Neural progenitor cell (in vitro differentiated cells): ENCODE data around the gene ETV7. TPM values are rescaled to one million over a fixed set of nuclear protein-coding genes. Genes with fewer than 3 reads are reported as not detected.

Experiments
- DNase-seq: peaks from one replicate; pipeline ENCODE4 v3.0.0-alpha.2; 2016; ENCODE audit warnings: low spot score
- H2AFZ ChIP-seq: fragments of 200-600 bp; sonication (generic); replicated peaks from 2 replicates; pipeline ENCODE4 v1.6.1; 2016; ENCODE audit warnings: antibody characterized with exemption
- H3F3A ChIP-seq: fragments of 200-600 bp; sonication (generic); 2 replicates; pipeline ENCODE4 v1.6.1; 2016; ENCODE audit warnings: antibody characterized with exemption, low read depth
- H3K27ac ChIP-seq: fragments of 200-600 bp; sonication (generic); 2 replicates; pipeline ENCODE4 v1.5.1; 2016; ENCODE audit warnings: mild to moderate bottlenecking
- H3K27me3 ChIP-seq: fragments of 200-600 bp; sonication (generic); 2 replicates; pipeline ENCODE4 v1.6.1; 2016; ENCODE audit warnings: mild to moderate bottlenecking, moderate library complexity
- H3K36me3 ChIP-seq: fragments of 200-600 bp; sonication (generic); 2 replicates; pipeline ENCODE4 v1.5.1; 2016
- H3K4me1 ChIP-seq: fragments of 200-600 bp; sonication (generic); 2 replicates; pipeline ENCODE4 v1.6.1; 2016; ENCODE audit warnings: mixed run types
- H3K4me2 ChIP-seq: fragments of 200-600 bp; sonication (generic); 2 replicates; pipeline ENCODE4 v1.6.1; 2016
- H3K4me3 ChIP-seq: fragments of 200-600 bp; sonication (generic); 2 replicates; pipeline ENCODE4 v1.5.1; 2016
- H3K79me2 ChIP-seq: fragments of 200-600 bp; sonication (generic); 2 replicates; pipeline ENCODE4 v1.6.1; 2016; ENCODE audit warnings: low read depth
- H3K9ac ChIP-seq: fragments of 200-600 bp; sonication (generic); 2 replicates; pipeline ENCODE4 v1.6.1; 2016
- H3K9me3 ChIP-seq: fragments of 200-600 bp; sonication (generic); 2 replicates; pipeline ENCODE4 v1.5.1; 2016; ENCODE audit warnings: low read depth
- H4K20me1 ChIP-seq: fragments of 200-600 bp; sonication (generic); 2 replicates; pipeline ENCODE4 v1.6.1; 2016; ENCODE audit warnings: low read depth
- H3K27ac Mint-ChIP-seq: 3 replicates; pipeline ENCODE4 v1.8.0; 2021; ENCODE audit warnings: mixed read lengths
- H3K27me3 Mint-ChIP-seq: 2 replicates; pipeline ENCODE4 v1.8.0; 2022; ENCODE audit warnings: low read depth, mild to moderate bottlenecking, inconsistent platforms, moderate library complexity, mixed read lengths; ENCODE audit not compliant: insufficient read depth
- H3K36me3 Mint-ChIP-seq: 3 replicates; pipeline ENCODE4 v1.8.0; 2021; ENCODE audit warnings: mixed read lengths
- H3K4me1 Mint-ChIP-seq: 3 replicates; pipeline ENCODE4 v1.8.0; 2021; ENCODE audit warnings: mixed read lengths
- H3K4me3 Mint-ChIP-seq: 3 replicates; pipeline ENCODE4 v1.8.0; 2021; ENCODE audit warnings: mild to moderate bottlenecking, moderate library complexity, mixed read lengths
- H3K9me3 Mint-ChIP-seq: 3 replicates; pipeline ENCODE4 v1.8.0; 2020; ENCODE audit warnings: mixed read lengths
- CTCF ChIP-seq: fragments of 200-600 bp; sonication (generic); IDR thresholded peaks from 2 replicates; pipeline ENCODE4 v1.5.1; 2017; ENCODE audit warnings: antibody characterized with exemption, mild to moderate bottlenecking
- EZH2 ChIP-seq: fragments of 200-600 bp; sonication (generic); IDR thresholded peaks from 2 replicates; pipeline ENCODE4 v1.6.1; 2017; ENCODE audit warnings: antibody characterized with exemption, mild to moderate bottlenecking, moderate library complexity
- EZH2phosphoT487 ChIP-seq: fragments of 200-600 bp; sonication (generic); IDR thresholded peaks from 2 replicates; pipeline ENCODE4 v1.6.1; 2017; ENCODE audit warnings: antibody characterized with exemption
- total RNA-seq: library from RNA; depleted of rRNA; stranded (reverse); fragments of >200 nt; gene quantifications from 2 replicates; pipeline ENCODE4 v1.2.3, GENCODE V29; 2015; ENCODE audit warnings: low replicate concordance

Gene ETV7
- total RNA-seq, 1 donor from 2014 or later: 0.11 TPM

GRCh38 chr6:36431197-36431596, 43.7 kb upstream of the ETV7 start:
- no peak for DNase-seq
- no peak overlapping the region for H3K4me3 Mint-ChIP-seq
- no peak for TF ChIP-seq EZH2phosphoT487
- no peak for TF ChIP-seq EZH2
- TF ChIP-seq CTCF: no peak
- Histone ChIP-seq H3K79me2 (no peaks in the 10 kb centered on the region), H4K20me1 (no peaks in the 10 kb centered on the region), H3K36me3 (no peaks in the 10 kb centered on the region), H3K4me3 (no peak overlapping the region), H3K9ac (no peak overlapping the region), H3K27ac (no peak overlapping the region), H3K27me3 (no peaks in the 10 kb centered on the region), H3F3A (no peaks in the 10 kb centered on the region), H2AFZ (no peak overlapping the region), H3K9me3 (no peaks in the 10 kb centered on the region), H3K4me1 (no peaks in the 10 kb centered on the region), H3K4me2 (no peak overlapping the region)
- no peaks in the 10 kb centered on the region for H3K27me3 Mint-ChIP-seq
- H3K27ac Mint-ChIP-seq: no peak overlapping the region
- H3K9me3 Mint-ChIP-seq: no peaks in the 10 kb centered on the region
- no peaks in the 10 kb centered on the region for H3K4me1 Mint-ChIP-seq
- no peaks in the 10 kb centered on the region for H3K36me3 Mint-ChIP-seq

- no peak overlapping the region for H3K27ac ChIP-seq
- H3K9ac ChIP-seq: no peak overlapping the region
- no peaks in the 10 kb centered on the region for H3F3A ChIP-seq
- H3K27me3 ChIP-seq: no peaks in the 10 kb centered on the region
- TF ChIP-seq EZH2 (no peak), CTCF (no peak), EZH2phosphoT487 (no peak)
- no peaks in the 10 kb centered on the region for H3K36me3 ChIP-seq
- H3K27me3 Mint-ChIP-seq: no peaks in the 10 kb centered on the region
- H3K4me3 ChIP-seq: no peak overlapping the region
- H3K4me1 ChIP-seq: no peaks in the 10 kb centered on the region
- no peaks in the 10 kb centered on the region for H3K9me3 Mint-ChIP-seq
- H3K4me3 Mint-ChIP-seq: no peak overlapping the region
- no peaks in the 10 kb centered on the region for H3K36me3 Mint-ChIP-seq
- H3K79me2 ChIP-seq: no peaks in the 10 kb centered on the region
- peak; percentile 26 for DNase-seq
- no peaks in the 10 kb centered on the region for H3K9me3 ChIP-seq
- no peak overlapping the region for H2AFZ ChIP-seq
- no peak overlapping the region for H3K27ac Mint-ChIP-seq
- H3K4me2 ChIP-seq: no peak overlapping the region
- H3K4me1 Mint-ChIP-seq: no peaks in the 10 kb centered on the region
- no peaks in the 10 kb centered on the region for H4K20me1 ChIP-seq
Observed at GRCh38 chr6:36430351-36430750, 42.9 kb upstream of the ETV7 start.

GRCh38 chr6:36428911-36429310, 41.4 kb upstream of the ETV7 start:
- DNase-seq: no peak
- Histone ChIP-seq H4K20me1 (no peaks in the 10 kb centered on the region), H3K27ac (no peak overlapping the region), H3K4me3 (no peak overlapping the region), H3K4me1 (no peaks in the 10 kb centered on the region), H3K27me3 (no peaks in the 10 kb centered on the region), H3K36me3 (no peaks in the 10 kb centered on the region), H3K4me2 (no peak overlapping the region), H3K79me2 (no peaks in the 10 kb centered on the region), H2AFZ (no peak overlapping the region), H3K9me3 (no peaks in the 10 kb centered on the region), H3K9ac (no peak overlapping the region), H3F3A (peaks cover 3% of the 10 kb centered on the region)
- Mint-ChIP-seq H3K27me3 (no peaks in the 10 kb centered on the region), H3K4me3 (no peak overlapping the region), H3K27ac (no peak overlapping the region), H3K36me3 (no peaks in the 10 kb centered on the region), H3K9me3 (no peaks in the 10 kb centered on the region), H3K4me1 (peaks cover 2% of the 10 kb centered on the region)
- no peak for TF ChIP-seq CTCF
- no peak for TF ChIP-seq EZH2
- TF ChIP-seq EZH2phosphoT487: no peak
